Superior temporal gyrus (tissue), 1 donor: Measurements from ENCODE around the gene FKBP5.
A peak's percentile ranks its signal among the peaks of the same experiment; 100 is the strongest.
"Not testable (repeated sequence)": the region's sequence is repeated elsewhere in the genome, so short reads cannot be mapped to it uniquely, and the experiment has no call there.

Source experiments
- DNase-seq: peaks from one replicate; pipeline ENCODE4 v3.0.0-alpha.2; 2016; ENCODE audit errors: extremely low spot score

Gene FKBP5

DNA sequence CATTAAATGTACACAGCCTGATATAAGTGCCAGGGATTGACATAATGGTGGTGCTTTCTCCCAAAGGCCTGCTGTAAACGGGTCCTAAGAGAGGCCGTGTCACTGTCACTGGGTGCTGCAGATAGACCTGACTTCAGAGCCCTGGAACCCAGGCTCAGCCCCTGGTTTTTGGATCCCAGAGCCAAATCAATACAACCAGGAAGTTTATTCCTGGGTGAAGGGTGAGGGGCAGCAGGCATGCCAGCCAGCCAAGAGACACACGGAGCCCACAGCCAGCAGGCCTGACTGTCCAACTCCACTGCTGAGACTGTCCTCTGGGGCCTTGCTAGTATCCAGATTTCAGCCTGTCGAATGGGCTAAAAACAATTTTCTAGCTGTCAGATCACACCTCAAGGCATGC, 35.3 kb upstream of the FKBP5 start:
- no peak for DNase-seq

DNA sequence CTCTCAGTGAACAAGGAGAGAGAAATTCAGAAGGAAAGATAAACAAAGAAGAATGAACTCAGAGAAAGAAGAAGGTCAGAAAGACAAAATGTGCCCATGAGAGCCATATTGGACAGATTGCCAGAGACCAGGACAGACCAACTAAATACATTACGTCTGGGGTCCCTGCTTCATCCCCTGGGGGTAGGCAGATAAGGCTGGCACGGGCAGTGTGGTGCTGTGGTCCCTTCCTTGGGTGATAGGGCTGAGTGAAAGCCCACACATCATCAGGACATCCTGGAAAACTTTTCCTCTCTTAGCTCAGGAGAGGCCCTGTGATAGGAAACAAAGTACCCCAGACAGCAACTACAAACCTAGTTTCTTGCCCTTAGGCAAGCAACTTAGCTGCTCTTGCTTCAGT, 34.9 kb upstream of the FKBP5 start:
- no peak for DNase-seq

DNA sequence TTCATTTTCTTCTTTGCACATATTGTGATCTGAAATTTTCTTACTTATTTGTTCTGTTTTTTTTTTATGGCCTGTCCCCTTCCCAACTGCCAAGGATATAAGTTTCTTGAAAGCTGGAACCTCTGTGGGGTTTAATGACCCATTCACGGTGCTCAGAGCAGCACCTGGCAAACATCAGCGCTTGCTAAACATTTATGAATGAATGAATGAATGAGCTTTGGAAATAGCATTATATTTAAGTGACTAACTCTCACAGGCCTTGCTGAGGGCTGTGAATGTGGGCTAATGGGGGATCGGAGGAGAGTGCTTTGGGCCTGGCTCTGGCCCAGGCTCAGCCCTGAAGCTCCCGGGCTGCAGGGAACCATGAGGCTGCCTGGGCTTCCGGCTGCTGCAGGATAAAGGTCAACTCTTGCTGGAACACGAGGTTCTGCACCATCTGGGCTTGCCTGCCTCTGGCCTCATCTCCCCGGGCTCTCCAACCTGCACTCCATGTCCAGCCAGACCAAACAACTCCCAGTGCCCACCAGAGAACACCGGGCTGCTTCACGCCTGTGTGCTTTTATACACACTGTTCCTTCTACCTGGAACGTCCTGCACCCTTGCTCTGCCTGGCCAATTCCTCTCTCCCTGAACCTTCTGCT, 33.5 kb upstream of the FKBP5 start:
- no peak for DNase-seq

DNA sequence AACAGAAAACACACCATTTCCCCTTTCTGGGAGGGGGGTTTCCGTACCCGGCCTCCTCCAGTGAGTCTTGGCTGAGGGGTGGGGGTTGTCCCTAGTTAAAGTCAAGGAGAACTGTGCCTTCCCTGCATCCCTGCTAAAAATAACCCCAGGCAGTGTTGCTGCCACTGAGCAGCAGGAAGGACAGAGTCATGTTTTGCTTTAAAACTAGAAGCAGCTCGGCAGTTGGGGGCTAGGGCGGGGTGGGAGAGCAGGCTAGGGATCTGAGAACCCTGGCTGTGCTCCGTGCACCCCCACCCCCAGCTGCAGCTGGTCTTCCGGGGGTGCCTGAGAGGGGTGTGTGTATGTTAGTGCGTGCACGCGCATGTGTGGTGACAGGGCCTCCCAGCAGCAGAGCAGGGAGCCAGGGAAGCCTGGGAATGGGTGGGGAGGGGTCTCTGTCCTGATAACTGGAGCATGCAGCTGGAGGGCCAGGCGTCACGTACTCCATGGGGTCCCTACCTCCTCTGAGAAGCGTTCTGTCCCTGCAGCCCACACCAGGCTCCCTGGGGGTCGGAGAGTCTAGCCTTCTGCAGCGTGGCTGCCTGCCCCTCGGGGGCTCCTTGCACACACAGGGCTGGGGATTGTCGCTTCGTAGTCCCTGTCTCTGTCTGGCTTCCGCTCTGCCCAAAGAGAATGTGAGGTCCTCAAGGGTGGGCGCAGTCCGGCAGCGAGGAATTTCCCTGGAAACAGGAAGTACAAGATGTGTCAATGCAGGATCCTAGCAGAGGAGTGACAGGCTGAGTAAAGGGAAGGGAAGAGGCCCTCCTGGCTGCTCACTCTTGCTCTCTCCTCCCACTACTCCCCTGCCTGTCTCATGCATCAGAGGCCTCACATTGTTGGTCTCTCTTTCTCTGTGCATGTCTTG, 31.4 kb upstream of the FKBP5 start:
- DNase-seq: peak; percentile 42

DNA sequence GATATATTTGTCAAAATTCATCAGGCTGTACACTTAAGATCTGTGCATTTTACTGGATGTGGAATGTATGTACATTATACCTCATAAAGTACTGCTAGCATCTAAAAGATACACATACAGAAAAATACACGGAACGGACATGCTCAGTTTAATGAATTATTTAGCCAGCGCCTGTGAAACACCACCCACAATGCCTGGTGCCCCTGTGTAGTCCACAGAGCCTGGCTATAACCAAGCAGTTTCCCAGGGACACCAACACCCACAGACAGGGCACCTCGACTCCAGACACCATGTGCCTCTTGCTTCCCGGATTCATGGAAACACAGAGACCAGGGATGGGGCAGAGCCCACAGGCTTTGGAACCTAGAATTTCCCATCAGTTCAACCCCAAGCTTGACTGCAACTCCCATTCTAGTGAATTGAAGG, 30.7 kb upstream of the FKBP5 start:
- no peak for DNase-seq

DNA sequence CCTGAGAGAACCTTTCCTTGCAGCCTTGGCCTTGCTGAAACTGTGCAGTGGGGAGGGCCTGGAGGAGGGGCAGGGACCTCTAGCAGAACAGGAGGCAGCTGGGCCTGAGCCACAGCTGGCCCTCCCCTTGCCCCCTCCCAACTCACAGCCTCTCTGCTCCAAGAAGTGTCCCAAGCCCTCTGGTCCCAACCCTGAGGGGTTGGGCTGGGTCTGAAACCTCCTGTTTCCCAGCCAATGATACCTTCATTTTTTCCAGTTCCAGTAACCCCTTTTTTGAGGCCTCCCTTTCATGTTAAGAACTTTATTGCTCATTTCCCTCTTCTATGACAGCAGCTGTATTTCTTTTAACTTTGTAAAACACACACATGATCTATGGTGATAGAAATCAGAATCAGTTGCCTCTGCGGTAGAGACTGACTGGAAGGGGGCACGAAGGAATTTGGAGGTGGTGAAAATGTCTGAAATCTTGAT, 30.2 kb upstream of the FKBP5 start:
- DNase-seq: no peak

DNA sequence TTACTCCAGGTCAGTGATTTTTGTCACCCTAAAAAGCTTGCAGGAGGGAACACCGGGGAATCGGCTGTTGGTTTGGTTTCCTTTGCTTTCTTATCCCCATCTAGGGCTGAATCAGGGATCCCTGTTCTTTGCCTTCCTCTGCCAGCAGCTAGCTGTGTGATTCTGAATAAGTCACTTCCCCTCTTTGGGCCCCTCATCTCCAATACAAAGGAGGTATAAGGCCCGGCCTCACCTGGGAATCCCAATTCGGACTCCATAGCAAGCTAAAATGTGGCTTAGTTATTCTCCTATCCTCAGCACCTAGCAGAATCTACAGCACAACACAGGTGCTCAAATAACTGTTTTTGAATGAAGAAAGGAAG, 29.6 kb upstream of the FKBP5 start:
- no peak for DNase-seq

DNA sequence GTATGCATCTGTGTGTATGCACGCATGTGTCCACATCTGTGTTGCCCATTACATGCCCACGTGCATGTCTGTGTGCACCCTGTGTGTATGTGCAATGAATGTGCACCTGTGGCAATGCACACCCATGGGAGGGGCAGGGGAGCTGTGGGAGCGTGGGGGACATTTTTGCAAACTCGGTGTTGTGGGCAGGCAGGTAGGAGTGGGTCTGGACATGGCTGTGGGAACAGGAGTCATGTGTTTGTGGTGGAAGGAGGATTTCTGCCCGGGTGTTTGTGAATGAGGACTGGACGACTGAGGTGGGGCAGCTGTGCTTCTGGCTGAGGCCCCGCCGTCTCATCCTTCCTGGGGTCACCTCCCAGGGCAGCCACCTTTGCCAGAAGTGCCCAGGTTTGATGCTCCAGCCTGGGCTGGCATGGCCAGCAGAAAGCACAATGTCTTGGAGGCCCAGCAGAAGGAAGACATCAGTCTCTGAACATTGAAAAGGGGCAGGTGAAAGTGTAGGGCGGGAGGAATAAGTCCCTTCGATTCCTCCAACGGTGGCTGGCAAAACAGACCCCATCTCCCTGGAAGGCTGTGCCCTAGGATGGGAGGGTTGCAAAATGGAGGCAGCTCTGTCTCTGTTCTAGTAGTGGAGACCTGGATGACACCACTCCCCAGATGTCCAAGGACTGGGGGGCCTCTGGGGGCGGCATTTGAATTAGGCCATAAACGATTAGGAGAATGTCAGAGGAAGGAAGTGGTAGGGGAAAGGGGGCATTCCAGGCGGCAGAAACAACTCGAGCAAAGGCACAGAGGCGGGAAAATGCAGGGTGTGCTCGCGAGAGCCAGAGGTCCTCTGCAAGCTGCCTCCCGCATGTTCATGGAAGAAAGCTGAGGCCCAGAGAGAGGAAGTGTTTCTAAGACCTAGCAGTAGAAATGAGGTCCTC, 29.0 kb upstream of the FKBP5 start:
- no peak for DNase-seq

DNA sequence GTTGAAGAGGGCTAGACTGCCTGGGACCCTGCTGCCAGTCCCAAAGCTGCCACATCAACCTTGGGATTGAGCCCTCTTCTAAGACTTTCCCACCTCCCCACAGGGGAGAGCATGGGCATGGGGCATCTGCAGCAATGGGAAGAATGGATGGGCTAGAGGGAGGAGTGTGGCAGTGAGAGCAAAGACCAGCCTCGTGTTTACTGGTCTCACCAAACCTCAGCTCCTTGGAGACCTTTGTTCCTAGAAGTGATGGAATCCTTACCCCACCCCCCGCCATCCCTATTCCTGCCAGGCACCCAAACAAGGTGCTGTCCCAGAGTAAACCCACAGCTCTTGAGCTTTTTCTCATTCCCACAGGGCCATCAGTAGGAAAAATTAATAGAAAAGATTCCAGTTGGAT, 28.1 kb upstream of the FKBP5 start:
- no peak for DNase-seq

DNA sequence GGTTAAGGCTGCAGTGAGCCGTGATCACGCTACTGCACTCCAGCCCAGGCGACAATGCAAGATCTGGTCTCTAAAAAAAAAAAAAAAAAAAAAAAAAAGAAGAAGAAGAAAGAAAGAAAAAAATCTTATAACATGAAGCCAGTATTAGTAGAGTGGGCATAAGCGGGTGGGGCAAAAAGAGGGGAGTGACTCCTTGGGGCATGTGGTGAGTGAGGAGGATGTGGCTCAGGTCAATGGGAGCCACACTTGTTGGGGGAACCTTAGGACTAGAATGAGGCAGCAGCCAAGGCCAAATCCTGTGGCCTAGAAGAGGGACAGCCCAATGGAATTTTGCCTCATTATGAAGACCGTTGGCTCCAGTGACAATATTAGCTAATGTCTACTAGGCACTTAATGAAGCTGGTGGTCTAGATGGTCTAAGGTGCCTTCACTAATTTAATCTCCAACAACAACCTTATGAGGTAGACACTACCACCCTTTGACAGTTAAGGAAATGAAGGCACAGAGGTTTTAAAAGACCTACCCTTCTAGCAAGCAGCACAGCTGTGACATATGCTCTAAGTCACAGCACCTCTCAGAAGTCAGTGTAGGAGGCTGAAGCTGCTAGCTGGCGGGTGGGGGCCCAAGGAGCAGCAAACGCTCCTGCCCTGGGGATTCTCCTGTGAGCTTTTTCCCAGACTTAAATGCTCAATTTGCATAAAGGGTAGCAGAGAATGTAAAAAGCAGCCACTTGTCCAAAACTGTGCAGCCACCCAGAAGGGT, 24.5 kb upstream of the FKBP5 start:
- DNase-seq: no peak

DNA sequence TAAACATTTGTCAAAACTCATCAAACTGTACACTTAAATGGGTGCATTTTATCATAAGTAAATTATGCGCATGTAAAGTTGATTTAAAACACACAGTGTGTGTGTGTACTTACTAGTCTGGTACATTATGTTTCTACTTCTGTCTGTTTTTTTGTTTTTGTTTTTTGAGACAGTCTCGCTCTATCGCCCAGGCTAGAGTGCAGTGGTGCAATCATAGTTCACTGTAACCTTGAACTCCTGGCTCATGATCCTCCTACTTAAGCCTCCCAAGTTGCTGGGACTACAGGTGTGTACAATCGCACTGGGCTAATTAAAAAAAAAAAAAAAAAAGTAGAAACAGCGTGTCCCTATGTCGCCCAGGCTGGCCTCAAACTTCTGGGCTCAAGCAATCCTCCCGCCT, 23.0 kb upstream of the FKBP5 start:
- no peak for DNase-seq

DNA sequence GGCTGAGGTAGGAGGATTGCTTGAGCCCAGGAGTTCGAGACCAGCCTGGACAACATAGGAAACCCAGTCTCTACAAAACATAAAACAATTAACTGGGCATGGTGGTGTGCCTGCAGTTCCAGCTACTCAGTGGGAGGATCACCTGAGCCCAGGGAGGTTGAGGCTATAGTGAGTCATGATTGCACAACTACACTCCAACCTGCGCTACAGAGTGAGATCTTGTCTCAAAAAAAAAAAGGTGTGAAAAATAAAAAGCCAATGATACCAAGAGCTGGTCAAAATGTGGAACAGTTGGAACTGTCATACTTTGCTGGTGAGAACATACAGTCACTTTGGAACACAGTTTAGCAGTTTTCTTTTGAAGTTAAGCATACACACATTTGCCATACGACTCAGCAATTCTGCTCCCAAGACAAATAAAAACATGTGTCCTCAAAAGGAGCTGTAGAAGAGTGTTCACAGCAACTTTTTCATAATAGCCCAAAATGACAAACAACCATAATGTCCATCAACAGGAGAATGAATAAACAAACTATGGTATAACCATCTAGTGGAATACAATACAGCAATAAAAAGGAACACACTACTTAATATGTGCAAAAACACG, 21.6 kb upstream of the FKBP5 start:
- no peak for DNase-seq

DNA sequence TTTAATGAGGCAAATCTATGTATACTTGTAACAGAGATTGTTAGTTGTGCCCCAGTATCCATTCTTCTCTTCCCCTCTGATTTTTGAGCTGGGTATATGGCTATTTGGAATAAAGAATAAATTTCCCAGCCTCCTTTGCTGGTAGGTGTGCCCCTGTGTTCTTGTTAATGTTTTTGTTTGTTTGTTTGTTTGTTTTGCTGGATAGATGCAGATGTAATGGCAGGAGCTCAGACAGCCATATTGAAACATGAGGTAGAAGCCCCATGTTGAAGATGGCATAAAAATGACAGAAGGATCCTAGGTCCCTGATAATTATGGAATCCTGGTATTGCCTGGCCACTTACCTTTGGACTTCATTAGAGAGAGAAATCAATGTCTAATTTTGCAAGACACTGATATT, 19.9 kb upstream of the FKBP5 start:
- no peak for DNase-seq

DNA sequence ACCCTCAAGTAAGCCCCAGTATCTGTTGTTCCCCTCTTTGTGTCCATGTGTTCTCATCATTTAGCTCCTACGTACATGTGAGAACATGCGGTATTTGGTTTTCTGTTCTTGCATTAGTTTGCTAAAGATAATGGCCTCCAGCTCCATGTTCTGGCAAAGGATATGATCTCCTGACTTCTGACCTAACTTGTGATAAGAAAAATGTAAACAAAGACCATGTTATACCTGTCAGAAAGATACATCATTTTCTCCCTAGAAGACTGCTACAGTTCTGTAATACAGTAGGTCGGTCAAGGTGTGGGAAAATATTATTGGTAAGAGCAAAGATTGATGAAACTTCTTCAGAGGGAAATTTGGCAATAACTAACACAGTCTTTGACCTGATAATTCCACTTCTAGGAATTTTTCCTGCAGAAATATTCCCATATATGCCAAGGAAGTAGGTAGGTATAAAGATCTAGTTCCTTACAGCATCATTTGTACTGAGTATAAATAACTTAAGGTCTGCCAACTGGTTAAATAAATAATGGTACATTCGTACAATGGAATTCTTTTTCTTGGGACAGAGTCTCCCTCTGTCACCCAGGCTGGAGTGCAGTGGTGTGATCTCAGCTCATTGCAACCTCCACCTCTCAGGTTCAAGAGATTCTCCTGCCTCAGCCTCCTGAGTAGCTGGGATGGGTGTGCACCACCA, 19.1 kb upstream of the FKBP5 start:
- no peak for DNase-seq

DNA sequence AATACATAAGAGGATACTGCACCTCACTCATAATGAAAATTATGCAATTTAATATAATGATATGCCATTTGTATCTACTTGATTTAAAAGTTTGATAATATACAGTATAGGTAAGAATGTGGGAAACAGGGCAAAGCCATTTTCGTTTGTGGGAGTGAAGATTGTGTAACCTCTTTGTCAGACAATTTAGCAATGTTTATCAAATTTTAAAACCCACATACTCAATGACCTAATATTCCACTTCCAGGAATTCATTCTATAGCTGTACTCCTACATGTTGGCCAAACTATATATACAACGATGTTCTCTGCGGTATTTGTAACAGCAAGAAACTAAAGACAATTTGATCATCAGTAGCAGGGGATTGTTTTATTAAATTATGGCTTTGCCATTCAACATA, 17.8 kb upstream of the FKBP5 start:
- DNase-seq: no peak

DNA sequence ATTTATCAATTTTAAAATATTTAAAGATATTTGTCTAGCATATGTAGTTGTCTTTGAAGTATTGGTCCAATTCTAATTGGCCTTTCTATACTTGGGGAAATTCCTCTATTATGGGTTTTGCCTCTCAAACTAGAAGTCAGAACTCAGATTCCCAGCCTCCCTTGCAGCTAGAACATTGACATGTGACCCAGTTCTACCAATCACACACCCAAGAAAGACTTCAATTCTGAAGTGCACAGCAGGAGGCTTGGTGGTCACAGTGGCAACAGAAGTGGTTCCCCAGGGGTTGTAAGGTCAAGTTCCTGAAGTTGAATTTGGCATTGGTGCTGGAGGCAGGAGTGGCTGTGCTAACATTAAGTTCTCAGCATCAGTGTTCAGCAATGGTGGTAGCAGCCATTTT, 14.8 kb upstream of the FKBP5 start:
- DNase-seq: no peak

DNA sequence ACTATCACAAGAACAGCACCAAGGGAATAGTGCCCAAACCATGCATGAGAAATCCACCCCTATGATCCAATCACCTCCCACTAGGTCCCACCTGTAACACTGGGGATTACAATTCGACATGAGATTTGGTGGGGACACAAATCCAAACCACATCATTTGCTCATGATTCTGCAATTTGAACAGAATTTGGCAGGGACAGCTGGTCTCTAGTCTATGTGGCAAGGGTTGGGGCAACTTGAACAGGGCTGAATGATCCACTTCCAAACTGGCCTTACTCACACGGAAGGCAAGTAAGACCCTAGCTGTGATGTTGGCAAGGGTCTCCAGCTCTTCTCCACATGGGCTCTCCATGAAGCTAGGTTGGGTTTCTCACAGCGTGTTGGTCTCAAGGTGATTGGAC, 10.1 kb upstream of the FKBP5 start:
- DNase-seq: no peak

DNA sequence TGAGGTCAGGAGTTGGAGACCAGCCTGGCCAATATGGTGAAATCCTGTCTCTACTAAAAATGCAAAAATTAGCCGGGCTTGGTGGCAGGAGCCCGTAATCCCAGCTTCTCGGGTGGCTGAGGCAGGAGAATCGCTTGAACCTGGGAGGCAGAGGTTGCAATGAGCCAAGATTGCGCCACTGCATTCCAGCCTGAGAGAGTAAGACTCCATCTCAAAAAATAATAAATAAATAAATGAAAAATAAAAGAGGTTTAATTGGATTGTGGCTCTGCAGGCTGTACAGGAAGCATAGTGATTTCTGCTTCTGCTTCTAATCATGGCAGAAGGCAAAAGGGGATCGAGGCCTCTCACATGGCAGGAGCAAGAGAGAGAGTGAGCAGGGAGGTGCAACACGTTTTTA, 9.7 kb upstream of the FKBP5 start:
- DNase-seq: not testable (repeated sequence)

DNA sequence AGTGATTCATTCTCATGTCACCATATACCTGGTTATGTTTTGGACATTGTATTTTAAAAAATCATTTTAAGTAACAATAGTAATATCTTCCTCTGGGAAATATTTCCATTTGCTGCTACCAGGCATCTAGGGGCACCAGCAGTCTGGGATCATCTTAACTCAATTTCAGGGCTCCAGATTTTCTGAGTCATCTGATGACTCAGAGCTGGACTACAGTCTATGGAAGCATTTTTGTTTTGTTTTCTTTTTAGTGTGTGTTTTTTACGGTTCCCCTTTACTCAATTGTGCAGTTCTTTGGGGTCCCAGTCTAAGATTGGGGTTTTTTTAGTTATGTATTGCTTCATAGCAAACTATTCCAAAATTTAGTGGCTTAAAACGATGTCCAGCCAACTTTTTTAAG, 5.7 kb upstream of the FKBP5 start:
- no peak for DNase-seq

DNA sequence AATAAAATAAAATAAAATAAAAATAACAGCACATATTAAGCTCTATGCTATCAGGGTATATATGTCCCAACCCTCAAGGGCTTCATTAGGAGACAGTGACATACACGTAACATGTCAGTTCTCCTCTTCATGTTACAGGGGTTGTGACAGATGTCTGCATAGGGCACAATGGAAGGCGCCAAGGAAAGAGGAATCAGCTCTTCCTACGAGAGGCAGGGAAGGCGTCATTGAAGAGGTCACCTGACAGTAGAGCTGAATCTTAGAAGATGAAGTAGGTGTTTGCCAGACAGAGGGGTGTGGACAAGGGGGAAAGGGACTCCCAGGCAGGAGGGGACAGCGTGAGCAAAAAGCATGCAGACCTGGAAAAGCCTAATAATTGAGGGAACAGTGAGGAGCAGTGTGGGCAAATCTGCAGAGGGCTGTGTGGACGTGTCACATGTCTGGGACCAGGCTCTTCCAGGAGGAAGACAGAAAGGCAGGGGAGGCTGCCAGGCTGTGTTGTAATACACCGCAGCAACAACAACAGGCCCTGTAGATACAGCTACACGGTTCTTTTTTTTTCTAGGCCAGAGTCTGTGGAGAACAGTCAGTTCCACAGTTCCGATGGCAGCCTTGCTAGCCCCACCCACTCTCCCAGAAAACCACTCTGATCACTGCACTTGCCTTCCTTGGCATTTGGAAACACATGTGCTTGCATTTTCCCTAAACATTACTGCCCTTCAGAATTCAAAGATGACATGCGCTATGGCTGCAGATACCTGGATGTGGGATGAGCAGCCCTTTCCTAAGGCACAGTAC, 2.5 kb upstream of the FKBP5 start:
- DNase-seq: peak; percentile 71
